Frontal cortex (tissue), 4 donors: ENCODE results near the gene IL11RA. TPM values are rescaled to one million over a fixed set of nuclear protein-coding genes. Genes with fewer than 3 reads are reported as not detected.
"Not testable (repeated sequence)": the region's sequence is repeated elsewhere in the genome, so short reads cannot be mapped to it uniquely, and the experiment has no call there.

Source experiments
- DNase-seq, 2 donors: peaks; one replicate each; pipeline ENCODE4 v3.0.0; 2012; ENCODE audit warnings: low spot score in 2 of 2
- FAIRE-seq: peaks from 2 replicates; lab custom pipeline; 2012; peaks lifted over from hg19 to GRCh38; lab: Jason Lieb, UNC
- total RNA-seq: library from RNA; depleted of rRNA; stranded (reverse); fragments of >200 nt; gene quantifications from one replicate; pipeline ENCODE4 v1.2.3, GENCODE V29; 2014
- donor health status: control.
- donor health status: control.
- donor health status: control.

Gene IL11RA
- total RNA-seq, 1 donor from 2014 or later, result 5.3 TPM

GRCh38 chr9:34628656-34629490, 23.1 kb upstream of the IL11RA start, which contains the start of gene ARID3C:
Gene ARID3C (minus strand): TSS chr9:34629066. CDS start chr9:34628014, 1,052 bp downstream.
- DNase-seq, result peak in 1 of 2 donors; percentile 64
- FAIRE-seq, result no peak

- no peak for DNase-seq
- no peak for FAIRE-seq
Measured at GRCh38 chr9:34629491-34629808, 22.5 kb upstream of the IL11RA start.

- FAIRE-seq, result no peak
- no peak for DNase-seq
Measured at GRCh38 chr9:34630402-34631154, 21.4 kb upstream of the IL11RA start.

GRCh38 chr9:34633166-34633565, 18.8 kb upstream of the IL11RA start:
- no peak for FAIRE-seq

GRCh38 chr9:34633851-34634550, 18.0 kb upstream of the IL11RA start:
- FAIRE-seq (no peak), DNase-seq (peak; percentile 78)

More at GRCh38 chr9:34633166-34633565, 18.8 kb upstream of the IL11RA start:
- no peak for DNase-seq

- FAIRE-seq, result no peak
- DNase-seq, result no peak
Measured at GRCh38 chr9:34634551-34635248, 17.3 kb upstream of the IL11RA start.

- no peak for FAIRE-seq
Measured at GRCh38 chr9:34635556-34635955, 16.4 kb upstream of the IL11RA start.

GRCh38 chr9:34636791-34637355, 15.1 kb upstream of the IL11RA start:
- no peak for DNase-seq
- FAIRE-seq, result no peak

More at GRCh38 chr9:34635556-34635955, 16.4 kb upstream of the IL11RA start:
- no peak for DNase-seq

- FAIRE-seq (no peak), DNase-seq (peak; percentile 96)
Measured at GRCh38 chr9:34637356-34638137, 14.4 kb upstream of the IL11RA start, which contains the start of gene SIGMAR1. Gene SIGMAR1 (minus strand): TSS chr9:34637787. CDS start chr9:34637697, 90 bp downstream.

GRCh38 chr9:34638138-34638445, 13.9 kb upstream of the IL11RA start:
- FAIRE-seq (no peak), DNase-seq (no peak)

GRCh38 chr9:34639322-34639721, 12.7 kb upstream of the IL11RA start:
- DNase-seq, FAIRE-seq: not testable (repeated sequence)

GRCh38 chr9:34642679-34643078, 9.3 kb upstream of the IL11RA start:
- DNase-seq, result no peak
- no peak for FAIRE-seq

- DNase-seq (no peak), FAIRE-seq (no peak)
Measured at GRCh38 chr9:34644766-34645314, 7.1 kb upstream of the IL11RA start.

GRCh38 chr9:34646211-34647083, 5.5 kb upstream of the IL11RA start, which contains the start of gene GALT:
Gene GALT (plus strand): TSS chr9:34646675. CDS start chr9:34646705, 30 bp downstream.
- FAIRE-seq, result no peak
- peak; percentile 75 to 85 for DNase-seq

GRCh38 chr9:34647084-34647403, 4.9 kb upstream of the IL11RA start:
- FAIRE-seq (no peak), DNase-seq (no peak)

- DNase-seq, result no peak
- no peak for FAIRE-seq
Measured at GRCh38 chr9:34647651-34648050, 4.3 kb upstream of the IL11RA start.

GRCh38 chr9:34648673-34649072, 3.3 kb upstream of the IL11RA start:
- DNase-seq (no peak), FAIRE-seq (no peak)

GRCh38 chr9:34650816-34651215, 1.2 kb upstream of the IL11RA start:
- DNase-seq (no peak), FAIRE-seq (no peak)
